Coronary artery (tissue), 2 donors: ENCODE data around the gene KATNA1.

ENCODE experiments used
- DNase-seq: peaks from one replicate; pipeline ENCODE4 v3.0.0-alpha.2; 2017; ENCODE audit warnings: low spot score
- H3K27ac ChIP-seq, 2 donors: fragments of 200-600 bp; sonication (generic); one replicate each; pipeline ENCODE4 v1.5.1; 2016 to 2019
- H3K4me3 ChIP-seq: fragments of 200-600 bp; sonication (generic); 2 replicates; pipeline ENCODE4 v1.5.1; 2016; ENCODE audit warnings: mild to moderate bottlenecking, moderate library complexity
- CTCF ChIP-seq: fragments of 200-600 bp; sonication (generic); IDR thresholded peaks from one replicate; pipeline ENCODE4 v1.5.1; 2019; ENCODE audit warnings: antibody characterized with exemption

Gene KATNA1

DNA sequence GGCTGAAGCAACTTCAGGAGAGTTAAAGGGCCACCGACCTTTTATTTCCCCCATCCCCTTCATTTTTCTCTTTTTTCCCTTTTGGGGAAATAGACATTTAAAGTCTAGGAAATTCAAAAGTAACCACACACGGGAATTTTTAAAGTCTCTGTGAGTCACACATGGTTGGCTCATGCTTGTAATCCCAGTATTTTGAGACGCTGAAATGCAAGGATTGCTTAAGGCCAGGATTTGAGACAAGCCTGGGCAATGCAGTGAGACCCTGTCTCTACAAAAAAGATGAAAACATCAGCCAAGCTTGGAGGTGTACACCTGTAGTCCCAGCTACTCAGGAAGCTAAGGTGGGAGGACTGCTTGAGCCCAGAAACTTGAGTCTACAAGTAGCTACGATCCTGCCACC, 34.2 kb downstream of the KATNA1 start:
- Histone ChIP-seq H3K4me3 (no peak overlapping the region), H3K27ac (no peak overlapping the region)
- TF ChIP-seq CTCF: no peak
- DNase-seq: no peak

DNA sequence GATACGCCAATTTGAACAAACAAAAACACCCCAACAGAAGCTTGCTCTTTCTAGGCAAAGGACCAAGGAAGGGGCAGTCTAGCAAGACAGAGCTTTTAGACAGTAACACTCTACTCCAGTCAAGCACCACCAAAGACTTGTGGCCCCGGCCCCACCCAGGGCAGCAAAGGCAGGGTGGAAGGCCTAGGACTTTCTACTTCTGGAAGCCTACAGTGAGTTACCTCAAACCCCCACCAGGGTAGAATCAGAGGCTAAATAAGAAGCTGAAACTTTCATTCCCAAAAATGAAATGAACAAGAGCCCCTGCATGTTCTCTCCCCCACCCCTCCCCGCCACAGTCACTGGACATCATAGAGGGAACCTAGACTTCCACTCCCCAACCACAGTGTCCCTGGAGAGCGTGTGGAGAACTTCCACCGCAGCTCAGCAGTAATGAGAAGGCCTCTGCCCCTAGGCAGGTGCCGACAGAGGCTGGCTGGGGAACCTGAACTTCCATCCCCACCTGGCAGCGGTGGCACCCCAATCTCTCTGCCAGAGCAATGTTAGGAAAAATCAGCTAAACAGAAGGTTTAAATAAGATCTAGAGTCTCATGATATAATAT, 40.0 kb downstream of the KATNA1 start:
- no peak overlapping the region for H3K27ac ChIP-seq
- no peak overlapping the region for H3K4me3 ChIP-seq
- TF ChIP-seq CTCF: no peak
- DNase-seq: no peak

GRCh38 chr6:149600508-149600907, 48.0 kb downstream of the KATNA1 start:
- TF ChIP-seq CTCF: no peak
- no peak for DNase-seq
- Histone ChIP-seq H3K4me3 (no peak overlapping the region), H3K27ac (no peak overlapping the region)

GRCh38 chr6:149593408-149593807, 55.1 kb downstream of the KATNA1 start:
- TF ChIP-seq CTCF: no peak
- H3K27ac ChIP-seq: no peak overlapping the region
- DNase-seq: no peak
- H3K4me3 ChIP-seq: no peak overlapping the region

GRCh38 chr6:149592983-149593382, 55.5 kb downstream of the KATNA1 start:
- no peak for DNase-seq
- TF ChIP-seq CTCF: no peak
- Histone ChIP-seq H3K27ac (no peak overlapping the region), H3K4me3 (no peak overlapping the region)

DNA sequence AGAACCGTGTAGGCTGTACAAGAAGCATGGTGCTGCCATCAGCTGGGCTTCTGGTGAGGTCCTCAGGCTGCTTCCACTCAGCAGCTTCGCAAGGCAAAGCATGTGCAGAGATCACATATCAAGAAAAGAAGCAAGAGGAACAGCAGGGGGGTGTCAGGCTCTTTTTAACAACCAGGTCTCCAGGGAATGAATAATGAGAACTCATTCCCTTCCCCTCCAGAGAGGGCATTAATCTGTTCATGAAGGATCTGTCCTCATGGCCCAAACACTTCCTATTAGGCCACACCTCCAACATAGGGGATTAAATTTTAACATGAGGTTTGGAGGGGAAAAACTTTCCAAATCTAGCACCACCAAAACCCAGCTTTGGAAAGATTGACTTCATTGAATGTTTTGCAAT, 62.4 kb downstream of the KATNA1 start:
- TF ChIP-seq CTCF: no peak
- Histone ChIP-seq H3K4me3 (no peak overlapping the region), H3K27ac (no peak overlapping the region)
- DNase-seq: no peak

GRCh38 chr6:149581349-149581748, 67.2 kb downstream of the KATNA1 start:
- no peak overlapping the region for H3K4me3 ChIP-seq
- DNase-seq: no peak
- TF ChIP-seq CTCF: no peak
- H3K27ac ChIP-seq: no peak overlapping the region
